BJ (cell line): ENCODE measurements around the gene SORBS2. TPM values are rescaled to one million over a fixed set of nuclear protein-coding genes. Genes with fewer than 3 reads are reported as not detected.

Experiments
- CTCF ChIA-PET: fragments of 350-600 bp; formaldehyde crosslinking; extraction: SDS; loops from one replicate; lab custom pipeline; 2021; ENCODE audit warnings: antibody characterized with exemption, inconsistent platforms; lab: Yijun Ruan, JAX
- POLR2A ChIA-PET: fragments of 300-600 bp; sonication (Branson Sonifier 250); formaldehyde crosslinking; extraction: SDS; loops from one replicate; lab custom pipeline; 2021; ENCODE audit warnings: antibody characterized with exemption; lab: Charles Lee
- DNase-seq: peaks from one replicate; pipeline ENCODE4 v3.0.0-alpha.2; 2011; ENCODE audit warnings: low read depth
- H3K27me3 ChIP-seq: 2 replicates; pipeline ENCODE4 v1.6.0; 2011; ENCODE audit warnings: low read length; ENCODE audit not compliant: control insufficient read depth, insufficient read depth
- H3K36me3 ChIP-seq: 2 replicates; pipeline ENCODE4 v1.5.1; 2011; ENCODE audit warnings: low read length; ENCODE audit not compliant: control insufficient read depth, insufficient read depth
- H3K4me3 ChIP-seq: 2 replicates; pipeline ENCODE4 v1.5.1; 2011; ENCODE audit warnings: low read depth, mild to moderate bottlenecking, control low read depth, low read length
- polyA plus RNA-seq: library from polyadenylated mRNA; depleted of rRNA; stranded (reverse); fragments of >200 nt; gene quantifications from 2 replicates; pipeline ENCODE4 v1.2.3, GENCODE V29; 2011
- TF ChIP-seq, protein P1 (sequence below): IDR thresholded peaks from 2 replicates; pipeline ENCODE4 v1.5.1; 2011; ENCODE audit warnings: low read depth, mild to moderate bottlenecking, control low read depth, inconsistent platforms, low read length, moderate library complexity; ENCODE audit not compliant: insufficient read depth

SORBS2 gene
- polyA plus RNA-seq, 1 experiment = 9.1 TPM

DNA sequence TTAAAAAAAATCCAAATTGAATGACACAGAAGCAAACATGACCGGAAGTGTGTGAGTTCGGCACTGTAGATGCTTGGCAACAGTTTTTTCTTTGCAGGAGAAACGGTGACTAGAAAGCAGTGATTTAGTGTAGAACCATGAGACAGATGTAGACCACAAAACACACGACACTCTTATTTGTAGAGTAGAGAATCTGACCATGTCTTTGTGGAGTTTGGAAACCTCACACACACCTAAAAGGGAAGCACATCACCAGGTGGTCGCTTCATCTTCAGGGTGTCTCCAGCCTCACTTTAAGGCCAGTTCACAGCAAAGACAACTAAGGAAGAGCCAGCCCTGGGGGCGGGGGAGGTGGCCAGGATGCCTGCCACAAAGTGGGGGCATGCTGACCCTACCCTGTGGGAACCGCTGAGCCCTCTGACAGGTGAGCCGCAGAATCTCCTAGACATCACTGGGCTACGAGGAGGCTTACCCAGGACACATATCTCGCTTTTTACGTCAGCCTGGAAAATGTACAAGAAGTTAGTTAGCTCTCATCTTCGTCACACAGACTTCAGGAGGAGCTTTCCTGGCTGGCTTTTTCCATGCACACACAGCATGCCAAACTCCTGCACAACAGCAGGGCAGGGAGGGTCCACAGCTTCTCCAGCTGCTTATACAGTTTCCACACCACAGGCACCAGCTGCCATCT, 212.3 kb downstream of the SORBS2 start:
- CTCF ChIA-PET = no interaction called here
- TF ChIP-seq, protein P1, sequence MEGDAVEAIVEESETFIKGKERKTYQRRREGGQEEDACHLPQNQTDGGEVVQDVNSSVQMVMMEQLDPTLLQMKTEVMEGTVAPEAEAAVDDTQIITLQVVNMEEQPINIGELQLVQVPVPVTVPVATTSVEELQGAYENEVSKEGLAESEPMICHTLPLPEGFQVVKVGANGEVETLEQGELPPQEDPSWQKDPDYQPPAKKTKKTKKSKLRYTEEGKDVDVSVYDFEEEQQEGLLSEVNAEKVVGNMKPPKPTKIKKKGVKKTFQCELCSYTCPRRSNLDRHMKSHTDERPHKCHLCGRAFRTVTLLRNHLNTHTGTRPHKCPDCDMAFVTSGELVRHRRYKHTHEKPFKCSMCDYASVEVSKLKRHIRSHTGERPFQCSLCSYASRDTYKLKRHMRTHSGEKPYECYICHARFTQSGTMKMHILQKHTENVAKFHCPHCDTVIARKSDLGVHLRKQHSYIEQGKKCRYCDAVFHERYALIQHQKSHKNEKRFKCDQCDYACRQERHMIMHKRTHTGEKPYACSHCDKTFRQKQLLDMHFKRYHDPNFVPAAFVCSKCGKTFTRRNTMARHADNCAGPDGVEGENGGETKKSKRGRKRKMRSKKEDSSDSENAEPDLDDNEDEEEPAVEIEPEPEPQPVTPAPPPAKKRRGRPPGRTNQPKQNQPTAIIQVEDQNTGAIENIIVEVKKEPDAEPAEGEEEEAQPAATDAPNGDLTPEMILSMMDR = no peak
- Histone ChIP-seq H3K27me3 (0 out of 2 replicates have a peak, but pooled peaks cover 1% of the 10 kb centered on the region), H3K4me3 (no peak overlapping the region), H3K36me3 (no peaks in the 10 kb centered on the region)
- POLR2A ChIA-PET = no interaction called here
- no peak for DNase-seq

DNA sequence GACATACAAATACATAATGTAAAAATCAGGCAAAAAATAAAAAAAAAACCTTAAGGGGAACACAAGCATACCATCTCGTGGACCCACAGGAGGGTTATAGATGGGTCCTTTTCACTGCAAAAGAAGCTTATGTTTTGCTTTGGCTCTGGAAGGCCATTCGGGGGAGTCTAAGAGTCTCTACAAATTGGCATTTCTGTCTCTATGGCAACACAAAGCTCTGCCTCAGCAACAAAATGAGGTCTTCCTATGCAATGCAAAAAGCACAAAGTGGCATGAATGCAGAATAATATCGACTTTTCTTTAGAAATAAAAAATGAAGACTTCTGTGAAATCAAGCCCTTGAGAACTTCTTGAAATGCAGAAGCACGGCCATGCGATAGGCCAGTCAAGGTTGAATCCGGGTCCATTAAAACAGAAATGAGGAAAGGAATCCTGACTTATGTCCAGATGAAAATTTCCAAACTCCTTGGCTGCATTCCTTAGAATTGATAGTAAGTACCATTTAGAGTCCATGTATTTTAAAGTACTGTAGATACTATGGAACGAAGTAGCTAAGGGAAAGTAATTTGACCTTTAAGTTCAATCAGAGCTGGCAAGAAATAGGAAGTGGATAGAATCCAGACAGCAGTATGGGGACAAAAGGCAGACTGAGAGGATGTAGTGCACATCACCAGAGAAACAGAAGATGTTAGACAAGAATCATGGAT, 213.0 kb downstream of the SORBS2 start:
- TF ChIP-seq, protein P1 = no peak
- Histone ChIP-seq H3K36me3 (no peaks in the 10 kb centered on the region), H3K4me3 (no peak overlapping the region), H3K27me3 (0 out of 2 replicates have a peak, but pooled peaks cover 1% of the 10 kb centered on the region)
- DNase-seq = no peak
- ChIA-PET CTCF (interaction anchor here (0.6 to 4.0 kb wide), 11 partner anchors 9 to 439 kb away, joined by 3 to 36 read pairs (median 5); partner anchors contain the start of genes ANKRD37 and CCDC110), POLR2A (no interaction called here)

DNA sequence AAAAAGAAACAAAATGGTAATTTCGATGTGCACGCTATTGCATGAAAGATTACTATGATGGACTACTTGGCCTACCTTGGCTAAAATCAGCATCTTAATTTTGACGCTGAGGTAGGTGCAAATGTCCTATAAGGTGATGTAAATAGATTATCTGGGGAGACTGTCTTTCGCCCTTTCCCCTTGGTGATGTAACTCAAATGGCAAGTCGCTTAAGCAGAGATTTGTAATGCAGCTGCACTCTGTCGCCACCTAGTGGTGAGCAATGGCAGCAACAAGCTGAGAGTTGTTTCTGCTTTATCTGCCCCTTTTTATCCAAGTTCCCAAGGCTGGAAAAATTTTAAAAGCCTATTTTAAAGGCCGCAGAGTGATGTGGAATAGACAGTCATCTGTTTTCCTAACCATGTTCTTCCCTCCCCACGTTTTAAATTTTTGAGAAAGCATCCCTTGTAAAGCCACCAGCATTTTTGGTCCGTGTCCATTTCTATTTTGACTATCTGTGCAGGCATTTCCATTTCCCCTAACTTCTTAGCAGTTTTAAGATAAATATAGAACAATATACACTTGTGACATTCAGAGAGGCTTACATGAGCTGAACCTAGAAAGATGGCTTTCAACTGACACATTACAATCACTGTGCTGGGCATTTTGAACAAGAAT, 214.3 kb downstream of the SORBS2 start:
- H3K36me3 ChIP-seq = no peaks in the 10 kb centered on the region
- DNase-seq = peak; percentile 8
- POLR2A ChIA-PET = no interaction called here
- TF ChIP-seq, protein P1 = peak; percentile 99
- no peak overlapping the region for H3K4me3 ChIP-seq
- CTCF ChIA-PET = interaction anchor here (0.6 to 4.0 kb wide), 35 partner anchors 10 to 574 kb away, joined by 3 to 36 read pairs (median 5); partner anchors contain the start of genes ANKRD37, CCDC110 and LRP2BP
- H3K27me3 ChIP-seq = 0 out of 2 replicates have a peak, but pooled peaks cover 1% of the 10 kb centered on the region

DNA sequence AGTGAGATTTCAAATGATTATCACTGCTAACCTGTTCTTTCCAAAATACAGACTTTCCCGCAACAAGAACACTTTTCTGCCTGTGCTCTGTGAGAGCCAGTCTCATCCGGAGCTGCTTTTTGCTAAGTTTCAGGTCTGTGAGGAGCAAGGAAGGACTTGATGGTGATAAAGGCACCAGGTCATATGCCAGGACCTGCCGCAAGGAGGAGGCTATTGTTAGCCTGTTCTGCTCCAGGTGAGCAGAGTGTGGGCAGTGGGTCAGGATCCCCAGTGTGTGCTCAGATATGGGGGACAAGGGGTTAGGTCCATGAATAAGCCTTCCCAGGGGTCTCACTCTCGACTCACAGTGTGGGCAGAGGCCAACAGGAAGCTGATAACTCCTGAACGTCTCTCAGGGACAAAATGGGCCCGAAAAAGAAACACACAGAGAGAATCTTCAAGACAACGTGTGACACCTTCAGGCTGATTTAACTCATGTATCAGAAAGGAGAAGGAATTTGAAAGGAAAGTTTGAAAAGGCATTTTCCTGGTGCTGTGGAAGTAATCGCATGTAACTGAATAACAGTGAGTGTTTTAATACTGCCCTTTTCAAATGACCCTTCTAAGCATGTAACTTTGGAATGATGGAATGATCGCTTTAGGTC, 219.0 kb downstream of the SORBS2 start:
- Histone ChIP-seq H3K4me3 (no peak overlapping the region), H3K27me3 (no peaks in the 10 kb centered on the region), H3K36me3 (no peaks in the 10 kb centered on the region)
- POLR2A ChIA-PET = no interaction called here
- DNase-seq = no peak
- CTCF ChIA-PET = interaction anchor here (0.8 to 1.0 kb wide), 2 partner anchors 429 to 553 kb away, joined by 3 read pairs; no protein-coding TSS in a partner anchor
- TF ChIP-seq, protein P1 = no peak
